HG02981 (cell line): ENCODE results near the gene ZKSCAN1.
A peak's percentile ranks its signal among the peaks of the same experiment; 100 is the strongest.

Experiments used
- ATAC-seq: cut with Tn5 transposase; IDR thresholded peaks from one replicate; pipeline ENCODE4 v1.9.1; 2021; ENCODE audit warnings: mild to moderate bottlenecking, moderate library complexity; ENCODE audit not compliant: unreplicated experiment

Gene ZKSCAN1

GRCh38 chr7:100034871-100035510 lies 19.6 kb downstream of the ZKSCAN1 start:
- no peak for ATAC-seq

GRCh38 chr7:100035876-100036275 lies 20.5 kb downstream of the ZKSCAN1 start:
- no peak for ATAC-seq

- ATAC-seq = no peak
These were observed 22.9 kb downstream of the ZKSCAN1 start for GRCh38 chr7:100038326-100038725.

GRCh38 chr7:100040575-100040974 lies 25.2 kb downstream of the ZKSCAN1 start:
- ATAC-seq = no peak

- no peak for ATAC-seq
These were observed 29.3 kb downstream of the ZKSCAN1 start for GRCh38 chr7:100044718-100045117.

- no peak for ATAC-seq
These were observed 33.3 kb downstream of the ZKSCAN1 start for GRCh38 chr7:100048680-100049079.

GRCh38 chr7:100049441-100050291 lies 34.3 kb downstream of the ZKSCAN1 start, which contains the start of gene ZSCAN21:
Gene ZSCAN21, plus strand, starts transcription at chr7:100049774. Its CDS starts 7,233 bp downstream, at chr7:100057007.
- ATAC-seq = peak; percentile 85

GRCh38 chr7:100051611-100052010 lies 36.2 kb downstream of the ZKSCAN1 start:
- ATAC-seq = no peak

GRCh38 chr7:100053215-100053614 lies 37.8 kb downstream of the ZKSCAN1 start:
- ATAC-seq = no peak

- ATAC-seq = no peak
These were observed 41.6 kb downstream of the ZKSCAN1 start for GRCh38 chr7:100057006-100057405.

GRCh38 chr7:100059251-100059739 lies 43.9 kb downstream of the ZKSCAN1 start:
- ATAC-seq = no peak

GRCh38 chr7:100061518-100062193 lies 46.3 kb downstream of the ZKSCAN1 start:
- no peak for ATAC-seq

- no peak for ATAC-seq
These were observed 48.0 kb downstream of the ZKSCAN1 start for GRCh38 chr7:100063376-100063775.

- no peak for ATAC-seq
These were observed 48.8 kb downstream of the ZKSCAN1 start for GRCh38 chr7:100064162-100064561.

- ATAC-seq = no peak
These were observed 50.2 kb downstream of the ZKSCAN1 start for GRCh38 chr7:100065452-100066186.

GRCh38 chr7:100066953-100067352 lies 51.6 kb downstream of the ZKSCAN1 start:
- no peak for ATAC-seq

GRCh38 chr7:100069991-100070390 lies 54.6 kb downstream of the ZKSCAN1 start:
- no peak for ATAC-seq

- no peak for ATAC-seq
These were observed 55.8 kb downstream of the ZKSCAN1 start for GRCh38 chr7:100071018-100071723.

GRCh38 chr7:100072462-100072861 lies 57.1 kb downstream of the ZKSCAN1 start:
- no peak for ATAC-seq

- ATAC-seq = no peak
These were observed 59.4 kb downstream of the ZKSCAN1 start for GRCh38 chr7:100074841-100075240.
